Thyroid gland (tissue), 4 donors: ENCODE measurements around the gene CLIP2. TPM values are rescaled to one million over a fixed set of nuclear protein-coding genes. Genes with fewer than 3 reads are reported as not detected.

Experiments used
- DNase-seq, 2 donors: peaks; one replicate each; pipeline ENCODE4 v3.0.0-alpha.2; 2019
- H3K27ac ChIP-seq, 3 donors: fragments of 200-600 bp; sonication (generic); 1 replicate in 2 of 3; 2 replicates in 1 of 3; pipeline ENCODE4 v1.5.1; 2016 to 2019; ENCODE audit warnings: mild to moderate bottlenecking in 1 of 3, moderate library complexity in 1 of 3
- H3K27me3 ChIP-seq: fragments of 200-600 bp; sonication (generic); one replicate; pipeline ENCODE4 v1.5.1; 2019
- H3K36me3 ChIP-seq, 2 donors: fragments of 200-600 bp; sonication (generic); one replicate each; pipeline ENCODE4 v1.5.1; 2016 to 2019
- H3K4me1 ChIP-seq, 2 donors: fragments of 200-600 bp; sonication (generic); one replicate each; pipeline ENCODE4 v1.5.1; 2017 to 2019
- H3K4me3 ChIP-seq, 3 donors: fragments of 200-600 bp; sonication (generic); replicated peaks in 1 of 3; 1 replicate in 2 of 3; 2 replicates in 1 of 3; pipeline ENCODE4 v1.5.1; 2016; ENCODE audit warnings: mild to moderate bottlenecking in 1 of 3
- H3K9me3 ChIP-seq: fragments of 200-600 bp; sonication (generic); one replicate; pipeline ENCODE4 v1.5.1; 2017
- POLR2A ChIP-seq, 2 donors: fragments of 450-650 bp; IDR thresholded peaks; one replicate each; pipeline ENCODE4 v1.6.1; 2017; ENCODE audit warnings: antibody characterized with exemption in 2 of 2, mild to moderate bottlenecking in 2 of 2, moderate library complexity in 1 of 2
- WGBS, 2 donors: methylation state at CpG; one replicate each; pipeline ENCODE4 v1.1.5; 2017; 5-methylcytosine and 5-hydroxymethylcytosine counted together
- intact Hi-C: fragments of 100-400 bp; cut with DNase I; formaldehyde crosslinking; loops from one replicate; pipeline ENCODE4 v1.15.1; 2023
- total RNA-seq, 4 donors: library from RNA; depleted of rRNA; stranded (reverse); fragments of >200 nt; gene quantifications; one replicate each; pipeline ENCODE4 v1.2.3, GENCODE V29; 2016
- TF ChIP-seq, protein P1 (sequence below), 6 experiments: fragments of 200-600 bp in 3 of 6; fragments of 450-650 bp in 3 of 6; sonication (generic) in 3 of 6; IDR thresholded peaks; one replicate each; pipeline ENCODE4 v1.5.1; 2016 to 2019; ENCODE audit warnings: antibody characterized with exemption in 6 of 6, mild to moderate bottlenecking in 2 of 6, inconsistent platforms in 1 of 6, moderate library complexity in 1 of 6

The CLIP2 gene
- total RNA-seq, 4 donors from 2014 or later, result 4.4 to 16.5 (median 6.7) TPM

DNA sequence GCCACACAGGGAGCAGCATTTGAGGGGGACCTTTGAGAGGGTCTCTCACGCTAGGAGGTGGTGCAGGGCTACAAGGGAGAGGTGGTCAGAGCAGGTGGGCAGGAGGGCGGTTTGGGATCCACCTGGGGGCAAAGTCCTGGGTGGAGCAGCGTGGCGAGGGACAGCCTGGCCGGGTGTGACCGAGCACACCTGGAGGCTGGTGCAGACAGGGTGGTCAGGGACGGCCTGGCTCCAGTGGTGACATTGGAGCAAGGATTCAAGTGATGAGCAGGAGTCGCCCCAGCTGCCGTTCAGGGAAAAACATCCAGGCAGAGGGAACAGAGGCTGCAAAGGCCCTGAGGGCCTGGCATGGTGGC is 36.0 kb downstream of the CLIP2 start:
- no peak for DNase-seq
- no peaks in the 10 kb centered on the region for H3K4me1 ChIP-seq
- no peak overlapping the region for H3K4me3 ChIP-seq
- intact Hi-C loops, result no loop called here
- no peaks in the 10 kb centered on the region for H3K9me3 ChIP-seq
- H3K27me3 ChIP-seq, result no peaks in the 10 kb centered on the region
- no peak overlapping the region for H3K27ac ChIP-seq
- no peak for TF ChIP-seq POLR2A (IDR thresholded peaks at IDR 0.05)
- TF ChIP-seq, protein P1, sequence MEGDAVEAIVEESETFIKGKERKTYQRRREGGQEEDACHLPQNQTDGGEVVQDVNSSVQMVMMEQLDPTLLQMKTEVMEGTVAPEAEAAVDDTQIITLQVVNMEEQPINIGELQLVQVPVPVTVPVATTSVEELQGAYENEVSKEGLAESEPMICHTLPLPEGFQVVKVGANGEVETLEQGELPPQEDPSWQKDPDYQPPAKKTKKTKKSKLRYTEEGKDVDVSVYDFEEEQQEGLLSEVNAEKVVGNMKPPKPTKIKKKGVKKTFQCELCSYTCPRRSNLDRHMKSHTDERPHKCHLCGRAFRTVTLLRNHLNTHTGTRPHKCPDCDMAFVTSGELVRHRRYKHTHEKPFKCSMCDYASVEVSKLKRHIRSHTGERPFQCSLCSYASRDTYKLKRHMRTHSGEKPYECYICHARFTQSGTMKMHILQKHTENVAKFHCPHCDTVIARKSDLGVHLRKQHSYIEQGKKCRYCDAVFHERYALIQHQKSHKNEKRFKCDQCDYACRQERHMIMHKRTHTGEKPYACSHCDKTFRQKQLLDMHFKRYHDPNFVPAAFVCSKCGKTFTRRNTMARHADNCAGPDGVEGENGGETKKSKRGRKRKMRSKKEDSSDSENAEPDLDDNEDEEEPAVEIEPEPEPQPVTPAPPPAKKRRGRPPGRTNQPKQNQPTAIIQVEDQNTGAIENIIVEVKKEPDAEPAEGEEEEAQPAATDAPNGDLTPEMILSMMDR (IDR thresholded peaks at IDR 0.05), result no peak
- WGBS, 2 donors, result 84 to 100% methylated on average over 8 to 9 of the region's 9 CpGs
- H3K36me3 ChIP-seq, result no peaks in the 10 kb centered on the region

DNA sequence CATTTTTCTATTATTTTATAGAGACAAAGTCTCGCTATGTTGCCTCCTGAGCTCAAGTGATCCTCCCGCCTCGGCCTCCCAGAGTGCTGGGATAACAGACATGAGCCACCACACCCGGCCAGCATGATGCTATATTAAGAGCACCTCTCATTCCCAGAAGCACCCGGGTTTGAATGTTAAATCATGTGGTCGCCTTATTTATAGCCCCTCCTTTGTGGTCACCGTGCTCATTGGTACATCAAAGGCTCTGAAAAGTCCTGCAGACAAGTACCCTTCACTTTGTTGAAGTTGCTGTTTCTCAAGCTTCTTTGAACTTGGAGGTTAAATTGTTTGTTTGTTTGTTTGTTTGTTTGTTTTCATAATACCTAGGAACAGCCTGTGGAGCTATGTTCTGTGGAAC is 40.0 kb downstream of the CLIP2 start:
- Histone ChIP-seq H3K4me3 (no peak overlapping the region), H3K4me1 (no peaks in the 10 kb centered on the region), H3K36me3 (no peaks in the 10 kb centered on the region), H3K9me3 (no peaks in the 10 kb centered on the region), H3K27ac (no peak overlapping the region), H3K27me3 (no peaks in the 10 kb centered on the region)
- TF ChIP-seq POLR2A (IDR thresholded peaks at IDR 0.05), result no peak
- TF ChIP-seq, protein P1 (IDR thresholded peaks at IDR 0.05), result no peak
- intact Hi-C loops, result no loop called here
- WGBS, 2 donors, result 91% methylated on average over 7 of the region's 7 CpGs
- DNase-seq, result no peak

DNA sequence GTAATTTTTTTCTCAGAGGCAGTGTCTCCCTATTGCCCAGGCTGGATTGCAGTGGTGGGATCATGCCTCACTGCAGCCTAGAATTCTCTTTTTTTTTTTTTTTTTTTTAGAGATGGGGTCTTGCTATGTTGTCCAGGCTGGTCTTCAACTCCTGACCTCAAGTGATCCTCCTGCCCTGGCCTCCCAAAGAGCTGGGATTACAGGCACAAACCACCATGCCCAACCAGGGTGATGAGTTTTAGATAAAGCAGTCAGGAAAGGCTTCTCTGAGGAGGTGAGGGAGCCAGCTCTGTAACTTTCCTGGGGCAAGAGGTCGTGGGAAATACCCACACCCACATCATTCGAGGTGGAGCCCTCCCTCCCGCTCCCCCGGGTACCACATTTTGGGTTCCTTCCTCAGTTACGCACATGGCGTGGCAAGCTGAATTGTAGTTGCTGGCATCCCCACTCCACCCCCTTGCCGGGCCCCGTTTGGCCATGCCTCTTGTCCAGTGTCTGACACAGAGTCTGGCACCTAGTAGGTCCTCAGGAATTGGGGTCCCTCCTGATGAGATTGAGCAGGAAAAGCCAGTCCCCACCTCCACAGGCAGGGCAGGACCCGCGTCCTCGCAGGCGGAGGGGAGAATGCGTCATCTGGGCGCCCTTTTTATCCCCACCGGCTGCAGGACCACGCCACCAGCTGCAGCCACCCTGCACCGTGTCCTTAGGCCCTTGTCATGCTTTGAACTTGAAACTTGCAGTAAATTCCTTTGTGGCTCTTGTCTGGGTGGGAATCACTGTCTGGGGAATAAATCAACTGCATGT is 43.4 kb downstream of the CLIP2 start:
- H3K36me3 ChIP-seq, result no peaks in the 10 kb centered on the region
- no peak for DNase-seq
- intact Hi-C loops, result no loop called here
- H3K27me3 ChIP-seq, result no peaks in the 10 kb centered on the region
- no peak for TF ChIP-seq POLR2A (IDR thresholded peaks at IDR 0.05)
- TF ChIP-seq, protein P1 (IDR thresholded peaks at IDR 0.05), result no peak
- H3K4me1 ChIP-seq, result no peaks in the 10 kb centered on the region
- no peak overlapping the region for H3K27ac ChIP-seq
- H3K9me3 ChIP-seq, result no peaks in the 10 kb centered on the region
- H3K4me3 ChIP-seq, result no peak overlapping the region
- 88 to 91% methylated on average over 15 to 17 of the region's 17 CpGs for WGBS, 2 donors

DNA sequence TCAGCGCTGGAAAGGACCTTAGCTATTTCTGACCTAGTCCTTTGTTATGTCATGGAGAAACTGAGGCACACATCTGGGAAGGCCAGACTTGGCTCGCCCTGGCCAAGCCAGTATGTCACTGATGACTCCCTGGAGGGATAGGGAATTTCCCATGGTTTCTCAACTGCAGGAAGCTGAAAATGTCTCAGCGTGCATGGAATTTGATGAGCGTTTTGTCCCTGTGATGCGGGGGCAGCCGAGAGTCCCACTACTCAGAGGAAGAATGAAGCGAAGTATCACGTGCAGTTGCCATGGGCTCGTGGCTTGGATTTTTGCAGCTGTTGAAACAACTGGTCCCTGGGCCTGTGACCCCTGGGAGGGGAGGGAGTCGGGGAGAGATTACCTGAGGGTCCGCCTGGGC is 44.8 kb downstream of the CLIP2 start:
- intact Hi-C loops, result no loop called here
- 78% methylated on average over 11 of the region's 11 CpGs for WGBS, 2 donors
- TF ChIP-seq, protein P1 (IDR thresholded peaks at IDR 0.05), result no peak
- TF ChIP-seq POLR2A (IDR thresholded peaks at IDR 0.05), result no peak

DNA sequence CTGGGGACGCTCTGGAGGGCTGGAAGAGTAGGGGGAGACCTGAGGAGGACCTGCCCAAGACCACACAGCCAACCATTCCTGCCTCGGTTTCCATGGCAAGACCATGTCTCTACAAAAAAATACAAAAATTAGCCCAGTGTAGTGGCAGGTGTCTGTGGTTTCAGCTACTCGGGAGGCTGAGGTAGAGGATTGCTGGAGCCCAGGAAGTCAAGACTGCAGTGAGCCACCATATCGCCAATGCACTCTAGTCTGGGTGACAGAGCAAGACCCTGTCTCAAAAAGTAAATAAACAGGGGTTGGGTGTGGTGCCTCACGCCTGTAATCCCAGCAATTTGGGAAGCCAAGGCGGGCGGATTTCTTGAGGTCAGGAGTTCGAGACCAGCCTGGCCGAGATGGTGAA is 48.7 kb downstream of the CLIP2 start:
- TF ChIP-seq, protein P1 (IDR thresholded peaks at IDR 0.05), result no peak
- no peak for TF ChIP-seq POLR2A (IDR thresholded peaks at IDR 0.05)
- Histone ChIP-seq H3K27me3 (no peaks in the 10 kb centered on the region), H3K4me1 (no peaks in the 10 kb centered on the region), H3K4me3 (no peak overlapping the region), H3K36me3 (no peaks in the 10 kb centered on the region), H3K27ac (no peak overlapping the region), H3K9me3 (no peaks in the 10 kb centered on the region)
- no peak for DNase-seq
- intact Hi-C loops, result no loop called here
- 93 to 94% methylated on average over 9 of the region's 9 CpGs for WGBS, 2 donors

More for the DNA sequence above, 44.8 kb downstream of the CLIP2 start:
- no peak for DNase-seq
- Histone ChIP-seq H3K27ac (no peak overlapping the region), H3K4me1 (no peaks in the 10 kb centered on the region), H3K36me3 (no peaks in the 10 kb centered on the region), H3K27me3 (no peaks in the 10 kb centered on the region), H3K9me3 (no peaks in the 10 kb centered on the region), H3K4me3 (no peak overlapping the region)
